Keratinocyte (primary cell): ENCODE results near the gene KCNQ1OT1. TPM values are rescaled to one million over a fixed set of nuclear protein-coding genes. Genes with fewer than 3 reads are reported as not detected.

Experiments
- DNase-seq: peaks from one replicate; pipeline ENCODE4 v3.0.0-alpha.2; 2011; ENCODE audit warnings: low read depth, missing footprints, low spot score
- FAIRE-seq: peaks from 2 replicates; lab custom pipeline; 2011; peaks lifted over from hg19 to GRCh38; lab: Jason Lieb, UNC
- H2AFZ ChIP-seq: 2 replicates; pipeline ENCODE4 v1.6.0; 2012; ENCODE audit warnings: low read length, control low read depth, inconsistent platforms; ENCODE audit not compliant: control insufficient read depth
- H3K27ac ChIP-seq: 2 replicates; pipeline ENCODE4 v1.5.1; 2011; ENCODE audit warnings: low read length; ENCODE audit not compliant: control insufficient read depth, insufficient read depth
- H3K27me3 ChIP-seq: 3 replicates; pipeline ENCODE4 v1.6.0; 2011; ENCODE audit warnings: low read length; ENCODE audit not compliant: control insufficient read depth, insufficient read depth; ENCODE audit errors: extremely low read depth
- H3K36me3 ChIP-seq, 2 experiments: 2 replicates in 1 of 2; 3 replicates in 1 of 2; pipeline ENCODE4 v1.5.1; 2011; ENCODE audit warnings: low read length in 2 of 2, mild to moderate bottlenecking in 1 of 2; ENCODE audit not compliant: control insufficient read depth in 2 of 2, insufficient read depth in 2 of 2; ENCODE audit errors: extremely low read depth in 1 of 2
- H3K4me1 ChIP-seq: 3 replicates; pipeline ENCODE4 v1.5.1; 2011; ENCODE audit warnings: low read length; ENCODE audit not compliant: control insufficient read depth, insufficient read depth; ENCODE audit errors: extremely low read depth
- H3K4me2 ChIP-seq: 3 replicates; pipeline ENCODE4 v1.6.0; 2011; ENCODE audit warnings: low read depth, low read length; ENCODE audit not compliant: control insufficient read depth, insufficient read depth; ENCODE audit errors: extremely low read depth
- H3K4me3 ChIP-seq, 3 experiments: fragments of 200-600 bp in 1 of 3; sonication (generic) in 1 of 3; 2 replicates in 2 of 3; 3 replicates in 1 of 3; pipeline ENCODE4 v1.5.1; 2011 to 2016; ENCODE audit warnings: low read length in 3 of 3, mild to moderate bottlenecking in 3 of 3, control low read depth in 2 of 3, inconsistent platforms in 1 of 3, low read depth in 1 of 3, mixed read lengths in 1 of 3, mixed run types in 1 of 3, moderate library complexity in 1 of 3; ENCODE audit not compliant: control insufficient read depth in 2 of 3, insufficient read depth in 2 of 3; ENCODE audit errors: extremely low read depth in 1 of 3
- H3K79me2 ChIP-seq: 2 replicates; pipeline ENCODE4 v1.6.0; 2012; ENCODE audit warnings: low read length; ENCODE audit not compliant: control insufficient read depth, insufficient read depth
- H3K9ac ChIP-seq: 3 replicates; pipeline ENCODE4 v1.6.0; 2011; ENCODE audit warnings: low read length; ENCODE audit not compliant: control insufficient read depth, insufficient read depth; ENCODE audit errors: extremely low read depth
- H3K9me1 ChIP-seq: 3 replicates; pipeline ENCODE4 v1.6.0; 2011; ENCODE audit warnings: low read length; ENCODE audit not compliant: control insufficient read depth, insufficient read depth; ENCODE audit errors: extremely low read depth
- H3K9me3 ChIP-seq: 2 replicates; pipeline ENCODE4 v1.5.1; 2012; ENCODE audit warnings: low read depth, low read length; ENCODE audit not compliant: control insufficient read depth
- H4K20me1 ChIP-seq: 3 replicates; pipeline ENCODE4 v1.6.0; 2011; ENCODE audit warnings: low read length; ENCODE audit not compliant: control insufficient read depth, insufficient read depth; ENCODE audit errors: extremely low read depth
- EZH2 ChIP-seq: IDR thresholded peaks from one replicate; pipeline ENCODE4 v1.6.1; 2012; ENCODE audit warnings: inconsistent platforms, mild to moderate bottlenecking, low read length, moderate library complexity
- dilution Hi-C: fragments of 300-500 bp; cut with MboI; formaldehyde crosslinking; loops from one replicate; pipeline ENCODE4 v1.7.0; 2020; ENCODE audit warnings: low sequenced_read_pairs; ENCODE audit not compliant: extremely low pct_ligation_motif_present
- polyA plus RNA-seq, 5 experiments: library from polyadenylated mRNA; depleted of rRNA in 3 of 5; stranded (reverse) in 3 of 5; stranded (forward) in 1 of 5; unstranded in 1 of 5; fragments of >200 nt; gene quantifications; 1 replicate in 1 of 5; 2 replicates in 3 of 5; 3 replicates in 1 of 5; pipeline versions ENCODE4 v1.2.1 to v1.2.3, GENCODE V29; 2011 to 2012; ENCODE audit warnings: missing spikeins in 2 of 5, low read depth in 1 of 5, low replicate concordance in 1 of 5
- small RNA-seq, 3 experiments: library from RNA; depleted of rRNA; stranded (forward); fragments of <200 nt; gene quantifications; one replicate each; pipeline ENCODE3, GENCODE V24; 2012; ENCODE audit warnings: low read depth in 3 of 3, low replicate concordance in 1 of 3; ENCODE audit not compliant: insufficient read length in 3 of 3
- TF ChIP-seq, protein P1 (sequence below), 3 experiments: IDR thresholded peaks in 1 of 3; conservative IDR thresholded peaks in 1 of 3; optimal IDR thresholded peaks in 1 of 3; 2 replicates in 2 of 3; 3 replicates in 1 of 3; pipeline versions ENCODE3 to v1.5.1; 2011; ENCODE audit warnings: low read length in 3 of 3, mild to moderate bottlenecking in 3 of 3, moderate library complexity in 2 of 3, control low read depth in 1 of 3, inconsistent platforms in 1 of 3; ENCODE audit not compliant: insufficient read depth in 2 of 3; ENCODE audit errors: extremely low read depth in 1 of 3

The KCNQ1OT1 gene
- polyA plus RNA-seq, 1 donor (not counting 4 experiments of a cell fraction or from before 2014, with no cell fraction given): 0.07 TPM

- no peaks in the 10 kb centered on the region for H3K79me2 ChIP-seq
- no peaks in the 10 kb centered on the region for H3K9me3 ChIP-seq
- H3K27ac ChIP-seq: no peak overlapping the region
- TF ChIP-seq, protein P1, sequence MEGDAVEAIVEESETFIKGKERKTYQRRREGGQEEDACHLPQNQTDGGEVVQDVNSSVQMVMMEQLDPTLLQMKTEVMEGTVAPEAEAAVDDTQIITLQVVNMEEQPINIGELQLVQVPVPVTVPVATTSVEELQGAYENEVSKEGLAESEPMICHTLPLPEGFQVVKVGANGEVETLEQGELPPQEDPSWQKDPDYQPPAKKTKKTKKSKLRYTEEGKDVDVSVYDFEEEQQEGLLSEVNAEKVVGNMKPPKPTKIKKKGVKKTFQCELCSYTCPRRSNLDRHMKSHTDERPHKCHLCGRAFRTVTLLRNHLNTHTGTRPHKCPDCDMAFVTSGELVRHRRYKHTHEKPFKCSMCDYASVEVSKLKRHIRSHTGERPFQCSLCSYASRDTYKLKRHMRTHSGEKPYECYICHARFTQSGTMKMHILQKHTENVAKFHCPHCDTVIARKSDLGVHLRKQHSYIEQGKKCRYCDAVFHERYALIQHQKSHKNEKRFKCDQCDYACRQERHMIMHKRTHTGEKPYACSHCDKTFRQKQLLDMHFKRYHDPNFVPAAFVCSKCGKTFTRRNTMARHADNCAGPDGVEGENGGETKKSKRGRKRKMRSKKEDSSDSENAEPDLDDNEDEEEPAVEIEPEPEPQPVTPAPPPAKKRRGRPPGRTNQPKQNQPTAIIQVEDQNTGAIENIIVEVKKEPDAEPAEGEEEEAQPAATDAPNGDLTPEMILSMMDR (optimal IDR thresholded peaks at IDR 0.05 in 1 of 3, IDR thresholded peaks at IDR 0.05 in 1 of 3, conservative IDR thresholded peaks at IDR 0.05 in 1 of 3; ENCODE audit: extremely low read depth in 1 of 3, insufficient read depth in 2 of 3, low read length in 3 of 3): no peak
- TF ChIP-seq EZH2: no peak
- H3K4me1 ChIP-seq: no peaks in the 10 kb centered on the region
- H3K36me3 ChIP-seq: no peaks in the 10 kb centered on the region
- no peak for FAIRE-seq
- no peak overlapping the region for H2AFZ ChIP-seq
- no peak overlapping the region for H3K9ac ChIP-seq
- no peaks in the 10 kb centered on the region for H4K20me1 ChIP-seq
- peaks cover 3% of the 10 kb centered on the region for H3K27me3 ChIP-seq
- H3K9me1 ChIP-seq: no peaks in the 10 kb centered on the region
- dilution Hi-C loops: no loop called here
- H3K4me2 ChIP-seq: no peak overlapping the region
- H3K4me3 ChIP-seq: no peak overlapping the region
- DNase-seq: no peak
Measured at GRCh38 chr11:2558397-2558796, 141.4 kb downstream of the KCNQ1OT1 start.

Small RNA genes lying within 50 kb of the gene (small RNA-seq; reads per million reads assigned to genes)
- gene RF01947 (0 reads per million in 3 experiments), gene RF01948 (0 reads per million in 3 experiments), gene RF01950 (0 reads per million in 3 experiments)

Other genes with a start within 250 kb of the KCNQ1OT1 start
- gene CDKN1C, start 185.8 kb upstream of the KCNQ1OT1 start, polyA plus RNA-seq: 0.06 to 0.49 TPM (median 0.37 TPM) in 3 replicates
- gene PHLDA2, start 229.4 kb upstream of the KCNQ1OT1 start, polyA plus RNA-seq: 24.3 to 36.0 TPM (median 27.3 TPM) in 3 replicates